ENCODE results near the gene KDM2A.

Gene KDM2A

GRCh38 chr11:67262731-67263675 lies 143.9 kb downstream of the KDM2A start:
- peak; percentile 86 to 88 for DNase-seq

GRCh38 chr11:67264260-67264659 lies 145.2 kb downstream of the KDM2A start:
- no peak for DNase-seq

GRCh38 chr11:67264877-67265632 lies 146.0 kb downstream of the KDM2A start:
- DNase-seq = no peak

GRCh38 chr11:67265633-67266448 lies 146.8 kb downstream of the KDM2A start:
- DNase-seq = peak; percentile 45 to 53

GRCh38 chr11:67266449-67267187 lies 147.6 kb downstream of the KDM2A start, which contains the start of gene GRK2:
TSS of gene GRK2 (plus strand) at chr11:67266473. CDS start at chr11:67266700, 227 bp downstream.
- peak in 1 of 2 experiments; percentile 9 for DNase-seq

- no peak for DNase-seq
These were observed 148.4 kb downstream of the KDM2A start for GRCh38 chr11:67267188-67268080.

GRCh38 chr11:67268081-67268961 lies 149.3 kb downstream of the KDM2A start:
- DNase-seq = peak; percentile 97

- DNase-seq = no peak
These were observed 149.9 kb downstream of the KDM2A start for GRCh38 chr11:67268962-67269268.

GRCh38 chr11:67269401-67270255 lies 150.6 kb downstream of the KDM2A start:
- DNase-seq = peak; percentile 32 to 38

- DNase-seq = peak; percentile 78 to 81
These were observed 151.5 kb downstream of the KDM2A start for GRCh38 chr11:67270256-67271204.

- no peak for DNase-seq
These were observed 152.1 kb downstream of the KDM2A start for GRCh38 chr11:67271205-67271540.

GRCh38 chr11:67271541-67272284 lies 152.7 kb downstream of the KDM2A start:
- peak; percentile 86 to 90 for DNase-seq

GRCh38 chr11:67272327-67273259 lies 153.5 kb downstream of the KDM2A start:
- no peak for DNase-seq

GRCh38 chr11:67273260-67273990 lies 154.4 kb downstream of the KDM2A start:
- no peak for DNase-seq

Measured in AML-193 (cell line).